Middle frontal gyrus (tissue), 1 donor: ENCODE data around the gene DUSP22.

Experiments
- DNase-seq: peaks from one replicate; pipeline ENCODE4 v3.0.0-alpha.2; 2015; ENCODE audit warnings: low spot score; ENCODE audit errors: extremely low spot score

Gene DUSP22

GRCh38 chr6:337805-338368, 45.6 kb downstream of the DUSP22 start:
- no peak for DNase-seq

GRCh38 chr6:338815-339262, 46.6 kb downstream of the DUSP22 start:
- no peak for DNase-seq

GRCh38 chr6:339480-339879, 47.2 kb downstream of the DUSP22 start:
- DNase-seq, result no peak

DNA sequence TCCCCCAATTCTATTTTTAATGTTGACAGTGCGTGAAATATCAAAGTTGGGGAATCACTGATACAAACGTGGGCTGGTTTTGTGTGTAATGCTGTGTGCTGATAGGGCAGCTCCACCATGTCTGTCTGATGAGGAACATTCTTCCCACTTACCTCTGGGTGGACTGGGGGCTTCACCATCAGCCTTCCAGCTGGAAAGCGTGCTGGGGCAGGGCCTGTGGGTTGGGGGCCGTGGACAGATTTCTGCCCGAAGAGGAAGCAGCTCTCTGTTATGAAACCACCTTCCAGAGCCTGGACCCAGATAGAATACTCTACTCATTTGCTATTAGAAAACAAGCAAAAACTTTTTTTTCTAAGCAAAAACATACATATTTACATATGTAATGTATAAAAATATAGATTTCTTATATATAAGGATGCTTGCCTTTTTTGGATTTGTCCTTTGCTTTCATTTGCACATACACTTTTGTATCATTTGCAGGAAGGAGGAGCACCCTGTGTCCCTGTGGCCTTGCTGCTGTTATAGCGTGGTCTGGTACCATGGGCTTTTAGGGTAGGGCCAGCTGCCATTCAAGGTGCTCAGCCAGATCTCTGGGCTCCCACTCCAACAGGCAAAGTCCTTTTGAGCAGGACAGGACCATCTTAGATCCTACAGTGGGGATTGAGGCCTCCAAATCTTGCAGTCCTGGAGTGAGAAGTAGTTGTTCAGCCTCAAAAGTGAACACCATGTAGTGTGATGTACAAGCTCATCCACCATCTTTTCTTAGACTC, 48.1 kb downstream of the DUSP22 start:
- no peak for DNase-seq

DNA sequence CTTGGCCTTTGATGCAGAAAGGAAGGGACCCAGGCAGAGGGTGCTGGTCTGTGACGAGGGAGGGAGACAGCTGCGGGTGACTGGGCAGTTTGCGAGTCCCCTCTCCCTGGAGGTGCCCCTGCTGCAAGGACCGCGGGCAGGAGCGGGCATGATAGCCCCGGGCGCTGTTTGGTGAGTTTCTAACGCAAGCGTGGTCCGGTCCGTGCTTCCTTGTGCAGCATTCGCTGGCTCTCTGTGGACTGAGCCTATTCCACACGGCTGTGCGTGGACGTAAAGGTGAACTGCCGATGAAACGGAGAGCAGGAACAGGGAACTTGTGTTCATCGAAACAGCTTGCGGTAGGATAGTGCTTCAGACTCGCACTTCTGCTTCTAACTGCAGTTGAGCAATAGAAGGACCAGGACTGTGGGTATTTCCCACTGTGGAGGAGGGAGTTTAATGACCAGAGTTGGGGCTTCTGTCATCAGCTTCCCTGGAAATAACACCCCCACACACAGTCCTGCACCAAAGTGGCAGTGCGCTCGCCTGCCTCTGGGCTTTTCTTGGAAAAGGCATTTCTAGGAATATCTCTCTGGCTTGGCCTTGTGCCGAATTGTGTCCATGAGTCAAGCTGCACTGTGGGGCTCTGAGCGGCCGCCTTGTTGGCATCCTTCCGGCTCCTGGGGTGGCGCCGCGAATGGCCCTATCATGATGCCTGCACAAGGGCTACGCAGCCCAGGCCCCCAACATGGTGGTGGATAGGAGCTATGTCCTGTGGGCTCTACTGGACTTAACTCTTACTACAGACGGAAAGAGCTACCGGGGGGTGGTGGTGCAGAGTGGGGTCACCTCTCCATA, 48.9 kb downstream of the DUSP22 start:
- DNase-seq, result no peak

- DNase-seq, result no peak
These were observed 49.9 kb downstream of the DUSP22 start for GRCh38 chr6:341914-342831.

GRCh38 chr6:342832-343179, 50.5 kb downstream of the DUSP22 start:
- no peak for DNase-seq

DNA sequence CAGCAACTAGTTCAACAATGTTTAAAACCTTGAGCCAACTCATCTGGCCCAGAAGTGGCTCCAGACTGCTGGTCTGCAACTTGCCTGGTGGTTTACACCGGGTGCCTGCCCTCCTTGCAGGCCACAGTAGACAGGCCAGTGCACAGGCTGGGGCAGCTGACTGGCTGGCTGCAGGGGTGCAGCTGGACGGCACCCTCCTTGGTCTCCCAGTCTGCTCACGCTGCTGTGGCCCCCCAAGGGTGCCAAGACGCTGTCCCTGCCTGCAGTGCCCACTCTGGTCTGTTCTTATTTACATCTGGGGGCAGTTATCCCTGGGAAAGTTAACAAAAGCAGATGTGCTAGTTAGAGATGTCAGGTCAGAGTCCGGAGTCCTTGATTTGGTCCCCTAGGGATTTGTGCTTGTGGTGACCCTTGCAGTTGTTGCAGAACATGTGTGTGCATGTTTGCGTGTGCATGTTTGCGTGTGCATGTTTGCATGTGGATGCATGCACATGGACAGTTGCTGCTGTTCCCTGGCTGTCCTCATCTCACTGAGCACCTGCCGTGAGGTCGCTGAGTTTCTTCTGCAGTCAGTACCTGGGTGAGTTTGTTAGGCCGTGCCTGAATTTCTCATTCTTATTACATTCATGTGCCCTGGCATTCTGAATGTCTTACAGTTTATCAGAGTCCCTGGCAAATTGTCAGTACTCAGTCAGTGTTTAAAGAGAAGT, 51.1 kb downstream of the DUSP22 start:
- DNase-seq, result no peak

GRCh38 chr6:343960-344815, 51.9 kb downstream of the DUSP22 start:
- no peak for DNase-seq

DNA sequence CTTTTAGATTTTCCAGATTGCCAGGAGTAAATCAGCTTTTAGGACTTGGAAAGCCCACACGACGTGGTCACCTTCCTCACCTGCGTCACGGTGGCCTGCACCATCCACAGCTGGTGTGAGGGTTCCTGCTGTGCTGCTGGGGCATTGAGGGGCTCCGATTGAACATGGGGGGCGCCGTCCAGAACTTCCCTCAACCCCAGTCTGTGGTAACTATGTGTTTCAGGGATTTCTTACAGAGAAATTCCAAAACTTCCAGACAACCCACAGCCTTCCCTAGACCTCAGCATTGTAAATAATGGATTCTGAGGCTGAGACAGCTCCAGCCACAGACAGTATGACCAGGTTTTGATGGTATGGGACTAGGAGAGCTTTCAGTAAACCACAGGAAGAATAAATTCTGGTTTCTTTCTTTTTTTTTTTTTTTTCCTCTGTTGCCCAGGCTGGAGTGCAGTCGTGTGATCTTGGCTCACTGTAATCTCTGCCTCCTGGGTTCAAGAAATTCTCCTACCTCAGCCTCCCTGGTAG, 52.6 kb downstream of the DUSP22 start:
- DNase-seq, result no peak

DNA sequence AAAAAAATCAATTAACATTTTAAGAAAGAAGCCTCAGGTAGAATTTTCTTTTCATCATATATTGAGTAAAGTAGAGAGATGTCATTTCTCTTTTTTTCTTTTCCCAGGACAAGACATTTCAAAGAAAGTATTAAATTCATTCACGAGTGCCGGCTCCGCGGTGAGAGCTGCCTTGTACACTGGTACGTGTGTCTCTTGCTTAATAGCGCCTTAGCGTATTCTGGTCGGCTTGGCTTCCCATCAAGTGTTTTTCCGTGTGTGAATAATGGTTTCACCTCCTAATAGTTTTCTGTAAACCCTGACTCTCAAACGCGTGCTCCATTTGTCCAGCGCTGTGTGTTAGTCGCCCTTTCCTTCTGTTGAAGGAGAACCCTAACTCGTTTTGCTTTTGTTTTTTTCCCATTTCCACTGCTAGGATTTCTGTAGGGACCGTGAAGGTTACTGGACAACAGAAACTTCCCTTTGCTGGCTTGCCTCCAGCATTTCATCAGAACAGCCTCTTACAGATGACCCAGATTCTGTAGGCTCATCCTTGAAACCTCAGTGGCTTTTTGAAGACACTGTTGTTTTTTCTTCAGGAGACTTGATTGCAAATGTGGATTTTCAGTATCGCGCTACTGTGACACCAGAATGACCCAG, 53.6 kb downstream of the DUSP22 start:
- DNase-seq, result no peak

DNA sequence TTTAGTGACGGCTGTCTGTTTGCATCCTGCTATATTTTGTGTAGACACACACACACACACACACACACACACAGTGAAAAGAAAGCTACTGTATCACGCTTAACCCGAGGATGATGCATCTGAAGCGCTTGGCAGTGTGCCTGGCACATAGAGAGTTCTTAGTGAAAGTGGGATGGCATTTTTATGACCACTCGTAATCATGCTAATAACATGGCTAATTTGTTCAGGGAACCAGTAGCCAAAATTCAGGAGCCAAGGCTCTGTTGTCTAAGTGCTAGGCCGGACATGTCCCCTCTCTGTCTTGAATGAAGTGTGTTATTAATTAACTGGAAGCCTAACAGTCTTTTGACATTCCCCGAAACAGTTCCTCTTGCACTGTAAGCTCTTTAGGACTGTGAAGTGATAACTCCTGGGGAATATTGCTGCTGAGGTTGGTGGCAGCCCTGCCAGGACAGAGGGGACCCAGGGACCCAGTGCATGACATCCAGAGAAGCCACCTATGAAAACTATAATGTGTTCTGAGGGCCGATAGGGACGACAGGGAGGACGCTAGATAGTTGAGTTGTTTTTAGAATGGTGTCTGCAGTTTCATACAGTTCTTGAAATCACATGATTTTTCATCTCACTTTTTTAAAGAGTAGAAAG, 54.2 kb downstream of the DUSP22 start:
- DNase-seq, result no peak

- no peak for DNase-seq
These were observed 54.9 kb downstream of the DUSP22 start for GRCh38 chr6:347232-347631.

GRCh38 chr6:347951-348859, 55.9 kb downstream of the DUSP22 start:
- DNase-seq, result no peak

DNA sequence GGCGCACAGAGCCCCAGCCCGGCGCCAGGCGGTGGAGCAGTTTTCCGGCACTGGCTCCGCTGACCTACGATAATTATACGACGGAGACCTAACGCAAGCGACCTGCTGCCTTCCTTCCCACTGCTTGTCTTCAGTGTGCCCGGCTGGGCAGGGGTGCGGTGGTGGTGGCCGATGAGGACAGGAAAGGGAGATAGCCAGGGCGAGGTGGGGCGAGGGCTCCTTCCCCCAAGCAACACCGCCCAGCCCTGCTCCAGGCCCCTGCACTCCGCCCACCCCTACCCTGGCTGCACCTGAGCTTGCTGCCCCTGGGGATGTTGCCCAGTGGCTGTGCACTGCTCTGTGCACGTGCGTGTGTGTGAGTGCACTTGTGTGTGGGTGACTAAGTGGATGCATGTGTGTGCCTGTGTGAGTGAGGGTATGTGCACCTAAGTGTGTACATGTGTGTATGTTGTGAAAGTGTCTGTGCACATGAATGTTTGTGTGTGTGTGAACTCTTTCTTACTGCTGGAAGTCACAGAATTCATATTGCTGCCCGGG, 56.6 kb downstream of the DUSP22 start:
- DNase-seq, result no peak

DNA sequence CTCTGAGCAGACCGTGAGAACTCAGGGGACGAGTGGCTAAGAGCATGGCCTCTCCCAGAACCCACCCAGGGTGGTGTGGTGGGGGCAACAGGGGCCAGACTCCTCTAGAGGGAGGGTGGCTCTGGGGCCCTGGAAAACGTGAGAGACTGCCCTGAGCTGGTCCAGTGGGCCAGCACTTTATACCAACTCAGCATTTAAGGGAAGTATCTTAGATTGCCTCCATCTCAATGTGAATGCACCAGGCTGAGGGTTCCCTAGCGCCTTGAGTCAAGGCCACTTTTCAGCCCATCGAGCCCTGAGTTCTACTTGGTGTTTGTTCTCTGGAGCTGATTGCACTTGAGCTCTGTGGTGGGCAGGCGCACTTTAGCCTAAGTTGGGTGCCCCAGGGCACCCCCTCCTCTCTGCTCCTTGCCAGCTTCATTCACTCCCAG, 57.2 kb downstream of the DUSP22 start:
- DNase-seq, result no peak

GRCh38 chr6:350371-350770, 58.1 kb downstream of the DUSP22 start:
- no peak for DNase-seq
